GM23338 (cell line): ENCODE measurements around the gene LEFTY2. TPM values are rescaled to one million over a fixed set of nuclear protein-coding genes. Genes with fewer than 3 reads are reported as not detected.

ENCODE experiments used
- ATAC-seq: fragments of 200-7000 bp; cut with Tn5 transposase; 3 replicates; pipeline ENCODE4 v1.9.1; 2020
- DNase-seq: peaks from one replicate; pipeline ENCODE4 v3.0.0-alpha.2; 2015; ENCODE audit warnings: low spot score
- H2AFZ ChIP-seq: fragments of 200-600 bp; sonication (generic); 2 replicates; pipeline ENCODE4 v1.8.0; 2016; ENCODE audit warnings: antibody characterized with exemption, mild to moderate bottlenecking, moderate library complexity
- H3F3A ChIP-seq: fragments of 200-600 bp; sonication (generic); replicated peaks from 2 replicates; pipeline ENCODE4 v1.8.0; 2017; ENCODE audit warnings: antibody characterized with exemption, mixed run types, low read depth
- H3K27ac ChIP-seq: fragments of 200-600 bp; sonication (generic); 2 replicates; pipeline ENCODE4 v1.6.1; 2016; ENCODE audit warnings: low read depth
- H3K27me3 ChIP-seq: fragments of 200-600 bp; sonication (generic); 2 replicates; pipeline ENCODE4 v1.8.0; 2016; ENCODE audit warnings: mild to moderate bottlenecking, mixed run types, moderate library complexity; ENCODE audit not compliant: insufficient read depth
- H3K36me3 ChIP-seq: fragments of 200-600 bp; sonication (generic); 2 replicates; pipeline ENCODE4 v1.8.0; 2016; ENCODE audit warnings: mild to moderate bottlenecking; ENCODE audit not compliant: insufficient read depth
- H3K4me1 ChIP-seq: fragments of 200-600 bp; sonication (generic); 2 replicates; pipeline ENCODE4 v1.8.0; 2016; ENCODE audit warnings: mild to moderate bottlenecking, moderate library complexity; ENCODE audit not compliant: insufficient read depth
- H3K4me2 ChIP-seq: fragments of 200-600 bp; sonication (generic); 2 replicates; pipeline ENCODE4 v1.7.1; 2017; ENCODE audit warnings: mixed run types
- H3K4me3 ChIP-seq: fragments of 200-600 bp; sonication (generic); 2 replicates; pipeline ENCODE4 v1.6.1; 2016; ENCODE audit warnings: mixed run types
- H3K79me2 ChIP-seq: fragments of 200-600 bp; sonication (generic); replicated peaks from 2 replicates; pipeline ENCODE4 v1.8.0; 2017; ENCODE audit warnings: mild to moderate bottlenecking; ENCODE audit not compliant: insufficient read depth
- H3K9me2 ChIP-seq: fragments of 200-600 bp; sonication (generic); 2 replicates; pipeline ENCODE4 v1.8.0; 2017; ENCODE audit not compliant: insufficient read depth
- H4K20me1 ChIP-seq: fragments of 200-600 bp; sonication (generic); replicated peaks from 2 replicates; pipeline ENCODE4 v1.8.0; 2017; ENCODE audit warnings: mild to moderate bottlenecking; ENCODE audit not compliant: insufficient read depth
- H3K27ac Mint-ChIP-seq: 2 replicates; pipeline ENCODE4 v1.8.0; 2020; ENCODE audit warnings: inconsistent platforms, mild to moderate bottlenecking, moderate library complexity, mixed read lengths
- H3K27me3 Mint-ChIP-seq: 3 replicates; pipeline ENCODE4 v1.8.0; 2022; ENCODE audit warnings: low read depth, mild to moderate bottlenecking, moderate library complexity, mixed read lengths, inconsistent platforms; ENCODE audit not compliant: insufficient read depth, poor library complexity
- H3K36me3 Mint-ChIP-seq: 3 replicates; pipeline ENCODE4 v1.8.0; 2021; ENCODE audit warnings: low read depth, mild to moderate bottlenecking, inconsistent platforms, moderate library complexity, mixed read lengths
- H3K4me1 Mint-ChIP-seq: 3 replicates; pipeline ENCODE4 v1.8.0; 2020; ENCODE audit warnings: mild to moderate bottlenecking, inconsistent platforms, mixed read lengths
- H3K4me3 Mint-ChIP-seq: 3 replicates; pipeline ENCODE4 v1.8.0; 2021; ENCODE audit warnings: moderate library complexity, mild to moderate bottlenecking, inconsistent platforms, mixed read lengths
- H3K9me3 Mint-ChIP-seq: 3 replicates; pipeline ENCODE4 v1.8.0; 2020; ENCODE audit warnings: moderate library complexity, mild to moderate bottlenecking, inconsistent platforms, mixed read lengths
- CREB1 ChIP-seq: fragments of 250-450 bp; sonication (Bioruptor Pico); IDR thresholded peaks from 2 replicates; pipeline ENCODE4 v1.5.0; 2020; ENCODE audit warnings: low read depth, mild to moderate bottlenecking, moderate library complexity
- CTCF ChIP-seq, 2 experiments: fragments of 200-600 bp in 1 of 2; sonication (generic) in 1 of 2; conservative IDR thresholded peaks; 2 replicates each; pipeline versions ENCODE4 v1.5.1 to v1.6.1; 2016 to 2017; ENCODE audit warnings: antibody characterized with exemption in 2 of 2, low read depth in 2 of 2, mild to moderate bottlenecking in 2 of 2, moderate library complexity in 1 of 2
- EZH2 ChIP-seq: fragments of 200-600 bp; sonication (generic); IDR thresholded peaks from one replicate; pipeline ENCODE4 v1.8.0; 2017; ENCODE audit warnings: antibody characterized with exemption, mild to moderate bottlenecking, low read depth; ENCODE audit not compliant: unreplicated experiment
- EZH2phosphoT487 ChIP-seq: fragments of 200-600 bp; sonication (generic); IDR thresholded peaks from one replicate; pipeline ENCODE4 v1.8.1; 2018; ENCODE audit warnings: antibody characterized with exemption; ENCODE audit not compliant: unreplicated experiment
- POLR2AphosphoS5 ChIP-seq: IDR thresholded peaks from 2 replicates; pipeline ENCODE4 v1.6.1; 2016; ENCODE audit warnings: antibody characterized with exemption, low read depth
- REST ChIP-seq: IDR thresholded peaks from one replicate; pipeline ENCODE4 v1.6.1; 2018; ENCODE audit warnings: antibody characterized with exemption; ENCODE audit not compliant: unreplicated experiment
- STAT1 ChIP-seq: IDR thresholded peaks from one replicate; pipeline ENCODE4 v1.6.1; 2016; ENCODE audit warnings: antibody characterized with exemption; ENCODE audit not compliant: unreplicated experiment
- polyA plus RNA-seq: library from polyadenylated mRNA; unstranded; fragments of >200 nt; fragmentation: Nextera tagmentation; extraction: Ambion mirVana; gene quantifications from 2 replicates; pipeline ENCODE4 v1.2.1, GENCODE V29; 2016
- total RNA-seq: library from RNA; depleted of rRNA; stranded (reverse); fragments of >200 nt; shearing (Covaris generic); gene quantifications from 2 replicates; pipeline ENCODE4 v1.2.3, GENCODE V29; 2014

Gene LEFTY2
- total and polyA plus RNA-seq, 2 experiments from 2014 or later: 8.3 to 12.4 TPM

DNA sequence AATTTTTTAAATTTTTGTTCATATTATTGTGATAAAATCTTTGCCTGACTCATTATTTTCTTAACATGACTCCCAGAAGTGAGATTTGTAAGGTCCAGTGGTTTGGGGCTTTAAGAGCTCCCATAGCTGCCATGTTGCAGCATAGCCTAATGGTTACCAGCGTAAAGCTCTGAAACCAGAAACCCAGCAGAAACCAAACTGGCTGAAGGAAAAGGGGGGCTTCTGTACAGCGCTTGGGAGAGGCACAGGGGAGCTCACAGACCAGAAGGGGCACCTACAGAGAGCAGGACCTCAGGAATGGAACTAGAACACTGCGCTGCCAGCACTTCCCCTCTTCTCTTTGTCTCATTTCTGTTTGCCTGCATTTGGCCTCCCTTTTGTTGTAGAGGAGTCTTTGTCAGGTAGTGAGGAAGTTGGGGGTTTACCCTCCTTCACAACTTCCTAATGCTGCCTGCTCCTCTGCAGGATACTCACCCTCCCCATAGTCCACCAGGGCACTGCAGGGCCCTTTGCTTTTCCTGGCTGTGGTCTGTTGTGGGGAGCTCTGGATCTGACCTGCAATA is 14.4 kb downstream of the LEFTY2 start (continued):
- TF ChIP-seq EZH2phosphoT487 (no peak), CREB1 (CRISPR knock-in tag) (no peak), CTCF (conservative IDR thresholded peaks at IDR 0.05; ENCODE audit: low read depth in 2 of 2) (no peak), REST (no peak), STAT1 (no peak), EZH2 (no peak)

DNA sequence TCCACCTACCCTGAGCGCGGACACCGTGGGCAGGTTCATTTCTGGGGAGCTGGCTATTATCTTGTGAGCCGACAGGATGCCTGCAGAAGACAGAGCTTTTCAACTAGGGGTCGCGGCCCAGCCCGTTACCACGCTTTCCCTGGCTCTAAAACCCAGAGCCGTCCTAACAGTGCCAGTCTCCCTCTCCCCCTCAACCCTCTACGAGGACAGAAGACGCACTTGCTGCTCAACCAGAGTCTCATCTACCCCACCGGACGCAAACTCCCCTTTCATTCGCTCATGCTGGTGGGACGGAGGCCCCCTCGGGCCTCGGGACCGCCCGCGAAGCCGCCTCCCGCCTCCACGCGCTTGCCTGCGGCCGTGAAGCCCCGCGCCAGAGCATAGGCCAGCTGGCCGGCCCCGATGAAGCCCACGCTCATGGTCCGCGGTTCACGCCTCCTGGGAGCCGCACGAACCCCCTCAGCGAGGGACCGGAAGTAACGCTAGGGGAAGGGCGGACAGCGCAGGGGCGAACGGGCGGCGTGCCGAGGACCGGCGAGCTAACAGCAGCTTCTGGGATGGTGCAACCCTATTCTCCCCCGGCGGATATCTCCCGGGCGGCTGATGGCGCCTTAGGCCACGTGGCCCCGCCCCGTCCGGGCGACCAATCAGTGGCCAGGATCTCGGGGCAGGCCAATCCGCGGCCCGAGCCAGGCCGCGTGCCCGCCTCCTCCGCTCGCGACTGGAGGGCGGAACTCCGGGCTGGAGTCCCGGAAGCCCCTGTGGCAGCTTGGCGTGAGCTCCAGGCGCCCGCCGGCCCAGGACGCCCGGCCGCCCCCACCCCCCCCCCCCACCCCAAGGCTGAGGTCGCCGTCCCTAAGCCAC is 17.1 kb downstream of the LEFTY2 start, which contains the start of gene PYCR2:
Gene PYCR2, minus strand, starts transcription at position 559 of the 864 bp plus-strand sequence. Its CDS starts 140 bp downstream, at position 419.
- Mint-ChIP-seq H3K9me3 (no peaks in the 10 kb centered on the region), H3K36me3 (peaks cover 42% of the 10 kb centered on the region), H3K4me1 (peaks cover 20% of the 10 kb centered on the region), H3K4me3 (peak within 1 kb of the TSS; percentile 96), H3K27ac (peak within 1 kb of the TSS; percentile 97), H3K27me3 (peaks cover 14% of the 10 kb centered on the region)
- H3K4me2 ChIP-seq: peak within 1 kb of the TSS; percentile 89
- peaks cover 13% of the 10 kb centered on the region; the same call in 1 of the 2 replicates for H4K20me1 ChIP-seq
- no peaks in the 10 kb centered on the region for H3K9me2 ChIP-seq
- peaks cover 17% of the 10 kb centered on the region for H3F3A ChIP-seq
- no peaks in the 10 kb centered on the region for H3K27me3 ChIP-seq
- DNase-seq: peak; percentile 96
- H3K4me1 ChIP-seq: peaks cover 24% of the 10 kb centered on the region
- H3K36me3 ChIP-seq: peaks cover 34% of the 10 kb centered on the region
- H2AFZ ChIP-seq: peak within 1 kb of the TSS; percentile 87; the same call in 1 of the 2 replicates
- H3K79me2 ChIP-seq: peaks cover 22% of the 10 kb centered on the region
- peak within 1 kb of the TSS; percentile 93 for H3K4me3 ChIP-seq
- peak; percentile 96 for ATAC-seq
- peak within 1 kb of the TSS; percentile 98 for H3K27ac ChIP-seq
- no peak for TF ChIP-seq REST
- peak; percentile 97 for TF ChIP-seq POLR2AphosphoS5
- TF ChIP-seq CTCF (conservative IDR thresholded peaks at IDR 0.05; ENCODE audit: low read depth in 2 of 2): no peak
